Right lobe of liver (tissue), 6 donors: ENCODE measurements around the gene INO80B. TPM values are rescaled to one million over a fixed set of nuclear protein-coding genes. Genes with fewer than 3 reads are reported as not detected.
A peak's percentile ranks its signal among the peaks of the same experiment; 100 is the strongest.
"Not testable (repeated sequence)": the region's sequence is repeated elsewhere in the genome, so short reads cannot be mapped to it uniquely, and the experiment has no call there.

Experiments used
- ATAC-seq, 4 donors: fragments of 200-7000 bp; cut with Tn5 transposase; one replicate each; pipeline ENCODE4 v1.9.1; 2020; ENCODE audit warnings: mild to moderate bottlenecking in 4 of 4, moderate library complexity in 4 of 4
- DNase-seq, 3 donors: peaks; one replicate each; pipeline ENCODE4 v3.0.0-alpha.2; 2020
- H3K27ac ChIP-seq, 3 donors: fragments of 200-600 bp; one replicate each; pipeline ENCODE4 v1.8.0; 2022
- H3K27me3 ChIP-seq, 2 donors: fragments of 200-600 bp; one replicate each; pipeline ENCODE4 v1.8.0; 2022
- H3K36me3 ChIP-seq, 4 donors: fragments of 200-600 bp; sonication (generic) in 1 of 4; one replicate each; pipeline versions ENCODE4 v1.5.1 to v1.8.0; 2017 to 2022; ENCODE audit warnings: control low read depth in 1 of 4
- H3K4me1 ChIP-seq, 4 donors: fragments of 200-600 bp; sonication (generic) in 1 of 4; one replicate each; pipeline versions ENCODE4 v1.5.1 to v1.8.0; 2017 to 2022; ENCODE audit warnings: control low read depth in 1 of 4
- H3K4me3 ChIP-seq, 3 donors: fragments of 200-600 bp; one replicate each; pipeline ENCODE4 v1.8.0; 2022
- H3K9me3 ChIP-seq, 4 donors: fragments of 200-600 bp; sonication (generic) in 1 of 4; one replicate each; pipeline versions ENCODE4 v1.5.1 to v1.8.0; 2017 to 2022; ENCODE audit warnings: control low read depth in 1 of 4
- CTCF ChIP-seq, 4 donors: fragments of 200-600 bp in 3 of 4; fragments of 450-650 bp in 1 of 4; IDR thresholded peaks; one replicate each; pipeline versions ENCODE4 v1.5.1 to v1.8.0; 2016 to 2022; ENCODE audit warnings: antibody characterized with exemption in 4 of 4, mild to moderate bottlenecking in 2 of 4
- POLR2A ChIP-seq: fragments of 450-650 bp; IDR thresholded peaks from one replicate; pipeline ENCODE4 v1.6.1; 2017; ENCODE audit warnings: antibody characterized with exemption, mild to moderate bottlenecking
- WGBS: methylation state at CpG from one replicate; pipeline ENCODE4 v1.1.6; 2018; ENCODE audit warnings: low coverage, low lambda C conversion rate; ENCODE audit not compliant: insufficient coverage; ENCODE audit errors: missing lambda C conversion rate; 5-methylcytosine and 5-hydroxymethylcytosine counted together
- intact Hi-C, 2 donors: fragments of 100-400 bp; cut with DNase I; formaldehyde crosslinking; loops; one replicate each; pipeline versions ENCODE4 v1.11.2 to v1.14.1; 2022
- total RNA-seq, 6 experiments: library from RNA; depleted of rRNA in 2 of 6; stranded (reverse); fragments of >200 nt in 2 of 6; fragmentation: NEBNext Ultra II Directional in 3 of 6; extraction: Animal tissue kit (Norgen Biotek cat#: 25700) in 3 of 6; gene quantifications; one replicate each; pipeline versions ENCODE4 v1.1.0 to v1.2.4, GENCODE V29; 2016 to 2023
- donor health status: DM: no; HTN: yes; CAD: no.
- donor health status: DM: no; HTN: no; CAD: no.
- donor health status: DM: no; HTN: no; CAD: no.
- donor health status: DM: no; HTN: yes; CAD: no.
- donor health status: DM: no; HTN: yes; CAD: no.

Gene INO80B
- total RNA-seq, 6 experiments from 2014 or later = 3.4 to 20.3 (median 18.8) TPM

GRCh38 chr2:74420006-74420405, 34.9 kb upstream of the INO80B start:
- ATAC-seq (no peak), DNase-seq (no peak)
- peaks cover 0 to 4% of the 10 kb centered on the region in 2 donors for H3K27me3 ChIP-seq
- TF ChIP-seq CTCF (IDR thresholded peaks at IDR 0.05) (no peak), POLR2A (no peak)
- WGBS = 38% methylated on average over 2 of the region's 2 CpGs
- peaks cover 0 to 17% (median 0%) of the 10 kb centered on the region in 4 donors for H3K4me1 ChIP-seq
- peaks cover 0 to 1% (median 0%) of the 10 kb centered on the region in 4 donors for H3K36me3 ChIP-seq
- no peak overlapping the region for H3K4me3 ChIP-seq
- intact Hi-C loops = no loop called here
- H3K9me3 ChIP-seq = no peaks in the 10 kb centered on the region
- no peak overlapping the region for H3K27ac ChIP-seq

- ATAC-seq, H3K27ac ChIP-seq, H3K9me3 ChIP-seq, DNase-seq, intact Hi-C loops, H3K36me3 ChIP-seq, H3K27me3 ChIP-seq: not testable (repeated sequence)
- H3K4me3 ChIP-seq = peak overlapping the region in 1 of 3 donors; percentile 48
- peaks cover 0 to 16% (median 0%) of the 10 kb centered on the region in 4 donors for H3K4me1 ChIP-seq
- 73% methylated on average over 18 of the region's 19 CpGs for WGBS
These were observed 34.3 kb upstream of the INO80B start for GRCh38 chr2:74420443-74421103.

DNA sequence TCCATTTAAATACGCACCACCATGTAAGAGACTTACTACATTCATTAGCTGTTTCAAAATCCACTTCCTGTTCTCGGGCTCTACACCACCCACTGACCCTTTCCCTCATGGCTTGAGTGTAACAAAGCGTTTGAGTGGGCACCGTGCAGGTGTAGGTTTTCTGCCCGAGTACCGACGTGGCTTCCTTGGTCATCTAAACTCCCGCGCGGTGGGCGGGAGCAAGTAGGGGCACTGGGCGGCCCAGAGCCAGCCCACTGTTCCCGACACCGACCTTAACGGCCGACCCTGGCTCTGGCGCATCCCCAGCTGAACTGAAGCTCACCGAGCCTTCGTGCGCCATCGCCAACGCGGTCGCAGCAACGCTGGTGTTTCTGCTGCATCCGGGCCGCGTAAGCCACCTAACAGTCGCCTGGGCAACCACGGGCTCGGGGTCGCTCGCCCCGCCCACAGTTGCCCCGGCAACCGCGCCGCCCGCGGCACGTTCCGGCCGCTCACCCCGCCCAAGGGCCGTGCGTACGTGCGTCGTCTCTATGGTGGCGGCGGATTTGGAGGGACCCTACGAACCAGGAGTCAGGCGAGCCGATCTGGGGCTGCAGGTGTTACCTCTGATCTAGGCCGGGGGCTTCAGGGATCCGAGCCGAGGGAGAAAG, 33.5 kb upstream of the INO80B start, which contains the start of the genes C2orf81 and WDR54:
Gene C2orf81, minus strand, starts transcription at position 399 of the 650 bp plus-strand sequence. Its CDS starts 59 bp downstream, at position 340.
Gene WDR54, plus strand, starts transcription at position 510 of the 650 bp plus-strand sequence. CDS start 424 bp downstream, outside the sequence.
- Histone ChIP-seq H3K4me1 (peaks cover 0 to 14% (median 0%) of the 10 kb centered on the region in 4 donors), H3K27ac (no peak within 1 kb of the TSS), H3K27me3 (no peaks in the 10 kb centered on the region), H3K4me3 (peak within 1 kb of the TSS; percentile 42 to 52 (median 48)), H3K9me3 (no peaks in the 10 kb centered on the region), H3K36me3 (peaks cover 0 to 15% (median 0%) of the 10 kb centered on the region in 4 donors)
- intact Hi-C loops = no loop called here
- peak; percentile 70 to 86 (median 78) for ATAC-seq
- TF ChIP-seq POLR2A (peak; percentile 29), CTCF (IDR thresholded peaks at IDR 0.05) (no peak)
- 1% methylated on average over 39 of the region's 57 CpGs for WGBS
- peak; percentile 76 to 84 (median 80) for DNase-seq

GRCh38 chr2:74423231-74424095, 31.4 kb upstream of the INO80B start:
- Histone ChIP-seq H3K4me1 (peaks cover 0 to 14% (median 0%) of the 10 kb centered on the region in 4 donors), H3K27ac (no peak overlapping the region), H3K27me3 (no peaks in the 10 kb centered on the region), H3K4me3 (no peak overlapping the region), H3K36me3 (peaks cover 0 to 36% (median 12%) of the 10 kb centered on the region in 4 donors), H3K9me3 (no peaks in the 10 kb centered on the region)
- ATAC-seq (no peak), DNase-seq (peak in 1 of 3 donors; percentile 49)
- intact Hi-C loops = no loop called here
- WGBS = 57% methylated on average over 4 of the region's 9 CpGs
- TF ChIP-seq CTCF (IDR thresholded peaks at IDR 0.05) (no peak), POLR2A (no peak)
